ENCODE data around the gene RAPGEF5.

RAPGEF5 gene

DNA sequence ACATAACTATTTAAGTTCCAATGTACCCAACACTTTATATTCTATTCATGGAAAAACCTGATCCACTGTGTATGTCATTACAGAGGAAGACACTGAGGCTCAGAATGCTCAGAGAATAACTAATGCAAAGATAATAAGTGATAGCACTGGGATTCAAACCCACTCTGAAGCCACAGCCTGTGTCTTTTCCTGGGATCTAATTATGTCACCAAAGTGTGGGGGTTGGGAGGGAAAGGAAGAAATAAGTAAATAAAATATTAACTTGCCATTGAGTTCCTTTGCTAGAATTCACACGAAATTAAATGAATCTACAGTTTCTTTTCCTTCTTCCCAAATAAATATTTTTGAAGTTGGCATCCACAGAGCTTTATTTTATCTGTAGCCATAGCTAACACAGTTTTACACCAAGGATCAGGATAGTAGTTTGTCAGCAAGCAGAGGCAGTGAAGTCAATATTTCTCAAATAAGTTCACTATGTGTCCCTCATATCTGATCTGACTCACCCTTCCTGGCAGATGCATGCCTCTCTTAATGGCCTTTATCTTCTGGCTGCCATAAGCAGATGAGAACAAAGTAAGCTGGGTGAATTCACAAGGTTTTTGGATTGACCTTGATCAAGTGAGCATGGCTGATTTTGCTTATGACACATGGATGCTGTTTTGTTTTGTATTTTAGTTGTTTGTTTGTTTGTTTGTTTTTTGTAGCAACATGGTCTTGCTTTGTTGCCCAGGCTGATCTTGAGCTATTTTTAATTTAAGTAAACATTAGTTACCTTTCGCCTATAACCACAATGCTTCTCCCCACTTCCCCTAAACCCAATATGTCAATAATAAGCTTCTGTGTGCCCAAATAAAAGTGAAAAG lies 6.3 kb downstream of the RAPGEF5 start:
- no peak overlapping the region for H3K27ac Mint-ChIP-seq
- TF ChIP-seq CTCF (IDR thresholded peaks at IDR 0.05; ENCODE audit: unreplicated experiment in 3 of 3), result no peak
- H3K27me3 Mint-ChIP-seq (ENCODE audit: low read depth), result peaks cover 17% of the 10 kb centered on the region
- H3K36me3 Mint-ChIP-seq (ENCODE audit: low read depth), result no peaks in the 10 kb centered on the region
- no peak overlapping the region for H3K4me3 Mint-ChIP-seq
- H3K4me1 Mint-ChIP-seq, result no peaks in the 10 kb centered on the region
- H3K9me3 Mint-ChIP-seq, result peaks cover 25% of the 10 kb centered on the region

GRCh38 chr7:22348379-22348778 lies 8.6 kb downstream of the RAPGEF5 start:
- no peak overlapping the region for H3K27ac Mint-ChIP-seq
- no peaks in the 10 kb centered on the region for H3K27me3 Mint-ChIP-seq (ENCODE audit: low read depth)
- no peaks in the 10 kb centered on the region for H3K4me1 Mint-ChIP-seq
- no peak overlapping the region for H3K4me3 Mint-ChIP-seq
- peaks cover 11% of the 10 kb centered on the region for H3K9me3 Mint-ChIP-seq
- no peak for TF ChIP-seq CTCF (IDR thresholded peaks at IDR 0.05; ENCODE audit: unreplicated experiment in 3 of 3)
- no peaks in the 10 kb centered on the region for H3K36me3 Mint-ChIP-seq (ENCODE audit: low read depth)

DNA sequence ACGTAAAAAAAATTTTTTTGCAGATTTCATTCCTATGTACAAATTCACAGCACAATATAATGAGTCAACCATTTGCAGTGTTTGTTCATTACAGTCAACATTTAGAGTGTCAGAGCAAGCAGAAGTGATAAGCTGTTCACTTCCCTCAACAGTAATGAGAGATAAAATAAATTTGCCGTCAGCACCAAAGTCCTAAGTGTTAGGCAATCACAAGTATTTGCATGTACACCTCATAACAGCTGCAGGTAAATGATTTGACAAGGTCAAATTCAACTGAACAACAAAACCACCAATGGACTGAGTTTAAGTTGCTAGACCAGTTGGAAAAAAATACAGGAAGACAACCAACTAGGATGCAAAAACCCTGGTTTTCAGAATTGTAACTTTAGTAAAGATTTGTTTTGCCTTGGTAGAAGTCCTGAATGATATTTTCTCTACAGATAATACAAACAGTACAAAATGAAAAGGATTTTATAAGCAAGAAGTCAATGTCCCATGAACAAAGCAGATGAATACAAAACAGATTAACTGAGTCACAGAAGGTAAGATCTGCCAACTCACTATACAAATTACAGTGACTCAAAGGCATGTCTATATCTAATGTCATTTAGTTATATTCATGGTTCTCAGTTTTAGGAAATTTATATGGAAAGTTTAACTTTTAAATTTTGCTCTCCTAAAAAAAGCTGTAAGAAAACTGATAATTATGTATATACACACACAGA lies 10.4 kb downstream of the RAPGEF5 start:
- Mint-ChIP-seq H3K27me3 (ENCODE audit: low read depth) (no peaks in the 10 kb centered on the region), H3K36me3 (ENCODE audit: low read depth) (no peaks in the 10 kb centered on the region), H3K4me1 (no peaks in the 10 kb centered on the region), H3K4me3 (no peak overlapping the region), H3K9me3 (peaks cover 5% of the 10 kb centered on the region), H3K27ac (peak overlapping the region in 1 of 3 experiments; percentile 38)
- no peak for TF ChIP-seq CTCF (IDR thresholded peaks at IDR 0.05; ENCODE audit: unreplicated experiment in 3 of 3)

DNA sequence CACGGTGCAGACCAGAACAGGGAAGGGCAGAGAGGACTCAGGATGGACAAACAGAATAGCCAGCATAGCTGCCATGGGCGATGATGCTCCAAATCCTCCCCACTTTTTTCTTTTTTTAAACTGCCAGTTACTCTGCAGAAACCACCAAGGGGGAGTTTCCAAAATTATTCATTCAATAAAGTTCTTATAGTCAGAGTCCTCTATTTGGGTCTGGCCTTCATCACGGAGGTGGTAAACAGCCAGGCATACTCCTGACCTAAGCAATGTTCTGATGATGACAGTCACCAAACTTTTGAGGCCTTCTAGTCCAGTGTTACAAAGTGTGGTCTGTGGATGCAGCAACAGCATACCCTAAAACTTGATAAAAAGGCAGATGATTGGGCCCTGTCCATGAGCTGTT lies 12.3 kb downstream of the RAPGEF5 start:
- Mint-ChIP-seq H3K4me1 (no peaks in the 10 kb centered on the region), H3K27me3 (ENCODE audit: low read depth) (peaks cover 7% of the 10 kb centered on the region), H3K4me3 (no peak overlapping the region), H3K9me3 (peaks cover 5% of the 10 kb centered on the region), H3K27ac (no peak overlapping the region), H3K36me3 (ENCODE audit: low read depth) (no peaks in the 10 kb centered on the region)
- TF ChIP-seq CTCF (IDR thresholded peaks at IDR 0.05; ENCODE audit: unreplicated experiment in 3 of 3), result no peak

DNA sequence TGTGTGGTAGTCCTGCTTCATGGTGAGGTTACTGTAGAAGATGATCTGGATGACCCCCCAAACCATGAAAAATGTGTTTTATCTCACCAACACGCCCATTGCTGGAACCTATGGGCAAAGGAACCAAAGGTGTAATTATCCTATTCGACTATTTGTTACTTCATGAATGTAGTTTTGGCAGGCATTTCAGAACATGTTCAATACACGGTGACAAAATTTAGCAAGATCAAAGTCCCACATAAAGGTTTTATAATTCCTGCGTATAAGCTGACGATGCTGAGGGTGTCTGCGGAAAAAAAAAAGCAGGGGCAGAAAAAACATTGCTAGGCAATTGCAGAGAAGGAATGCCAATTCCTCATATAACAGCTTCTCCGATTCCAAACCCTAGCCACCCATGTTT lies 13.3 kb downstream of the RAPGEF5 start:
- Mint-ChIP-seq H3K36me3 (ENCODE audit: low read depth) (no peaks in the 10 kb centered on the region), H3K4me3 (no peak overlapping the region), H3K27ac (no peak overlapping the region), H3K4me1 (no peaks in the 10 kb centered on the region), H3K9me3 (peaks cover 7% of the 10 kb centered on the region), H3K27me3 (ENCODE audit: low read depth) (peaks cover 7% of the 10 kb centered on the region)
- TF ChIP-seq CTCF (IDR thresholded peaks at IDR 0.05; ENCODE audit: unreplicated experiment in 3 of 3), result no peak
